ENCODE measurements around the gene NDST3.

DNA sequence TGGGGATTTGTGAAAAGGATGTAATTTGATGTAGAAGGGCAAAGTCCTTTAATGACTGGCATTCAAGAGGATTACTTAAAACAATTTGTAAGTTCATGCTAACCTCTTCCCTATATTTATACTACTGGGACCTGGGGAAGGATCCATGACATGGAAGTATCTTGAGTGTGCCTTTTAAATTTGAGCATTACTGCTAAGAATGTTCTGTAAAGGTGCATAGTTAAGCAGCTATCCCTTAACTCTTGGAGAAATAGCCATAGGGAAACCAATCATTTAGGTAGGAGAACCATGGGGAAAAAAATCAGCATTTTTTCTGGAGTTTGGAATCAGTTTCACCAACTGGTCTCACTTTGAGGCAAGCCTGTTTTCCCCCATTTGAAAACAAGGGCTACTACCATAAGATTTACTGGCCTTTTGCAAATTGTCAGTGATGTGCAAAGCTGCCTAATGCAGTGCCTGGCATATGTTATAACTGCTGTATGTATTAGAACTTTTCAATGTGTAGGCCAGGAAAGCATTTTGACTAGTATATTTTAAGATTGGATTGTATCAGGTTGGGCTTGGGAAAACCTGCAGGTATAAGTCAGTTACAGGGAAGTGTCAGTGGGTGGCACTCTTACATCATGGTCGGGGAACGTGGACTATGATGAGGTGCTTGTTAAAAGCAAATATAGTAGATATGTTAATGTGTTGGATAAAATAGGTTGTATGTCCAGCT is 246.4 kb downstream of the NDST3 start:
- TF ChIP-seq, protein P1, sequence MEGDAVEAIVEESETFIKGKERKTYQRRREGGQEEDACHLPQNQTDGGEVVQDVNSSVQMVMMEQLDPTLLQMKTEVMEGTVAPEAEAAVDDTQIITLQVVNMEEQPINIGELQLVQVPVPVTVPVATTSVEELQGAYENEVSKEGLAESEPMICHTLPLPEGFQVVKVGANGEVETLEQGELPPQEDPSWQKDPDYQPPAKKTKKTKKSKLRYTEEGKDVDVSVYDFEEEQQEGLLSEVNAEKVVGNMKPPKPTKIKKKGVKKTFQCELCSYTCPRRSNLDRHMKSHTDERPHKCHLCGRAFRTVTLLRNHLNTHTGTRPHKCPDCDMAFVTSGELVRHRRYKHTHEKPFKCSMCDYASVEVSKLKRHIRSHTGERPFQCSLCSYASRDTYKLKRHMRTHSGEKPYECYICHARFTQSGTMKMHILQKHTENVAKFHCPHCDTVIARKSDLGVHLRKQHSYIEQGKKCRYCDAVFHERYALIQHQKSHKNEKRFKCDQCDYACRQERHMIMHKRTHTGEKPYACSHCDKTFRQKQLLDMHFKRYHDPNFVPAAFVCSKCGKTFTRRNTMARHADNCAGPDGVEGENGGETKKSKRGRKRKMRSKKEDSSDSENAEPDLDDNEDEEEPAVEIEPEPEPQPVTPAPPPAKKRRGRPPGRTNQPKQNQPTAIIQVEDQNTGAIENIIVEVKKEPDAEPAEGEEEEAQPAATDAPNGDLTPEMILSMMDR (IDR thresholded peaks at IDR 0.05), result peak in 4 of 6 experiments; percentile 26 to 57 (median 52)
- TF ChIP-seq POLR2A (IDR thresholded peaks at IDR 0.05), result no peak
